Fibroblast of lung (primary cell): ENCODE results near the gene ACTL6B. TPM values are rescaled to one million over a fixed set of nuclear protein-coding genes. Genes with fewer than 3 reads are reported as not detected.

Experiments used
- DNase-seq, 2 donors: peaks; one replicate each; pipeline versions ENCODE4 v3.0.0 to v3.0.0-alpha.2; 2010; ENCODE audit warnings: low read depth in 2 of 2
- H2AFZ ChIP-seq: 2 replicates; pipeline ENCODE4 v1.5.1; 2012; ENCODE audit warnings: low read length, control low read depth, inconsistent platforms
- H3K27ac ChIP-seq: 2 replicates; pipeline ENCODE4 v1.5.1; 2011; ENCODE audit warnings: low read length, control low read depth; ENCODE audit not compliant: insufficient read depth
- H3K27me3 ChIP-seq: 2 replicates; pipeline ENCODE4 v1.5.1; 2011; ENCODE audit warnings: mild to moderate bottlenecking, low read length; ENCODE audit not compliant: control insufficient read depth, insufficient read depth
- H3K36me3 ChIP-seq: 2 replicates; pipeline ENCODE4 v1.5.1; 2011; ENCODE audit warnings: low read length; ENCODE audit not compliant: control insufficient read depth, insufficient read depth
- H3K4me1 ChIP-seq: 2 replicates; pipeline ENCODE4 v1.5.1; 2011; ENCODE audit warnings: low read length; ENCODE audit not compliant: control insufficient read depth, insufficient read depth; ENCODE audit errors: extremely low read depth
- H3K4me2 ChIP-seq: 2 replicates; pipeline ENCODE4 v1.5.1; 2011; ENCODE audit warnings: low read length, control low read depth; ENCODE audit not compliant: insufficient read depth; ENCODE audit errors: extremely low read depth
- H3K4me3 ChIP-seq, 4 experiments: fragments of 200-600 bp in 1 of 4; sonication (generic) in 1 of 4; replicated peaks in 1 of 4; 2 replicates each; pipeline ENCODE4 v1.5.1; 2011 to 2016; ENCODE audit warnings: low read length in 4 of 4, low read depth in 3 of 4, mild to moderate bottlenecking in 3 of 4, control low read depth in 2 of 4, inconsistent platforms in 1 of 4, mixed read lengths in 1 of 4; ENCODE audit not compliant: insufficient read depth in 1 of 4; ENCODE audit errors: control extremely low read depth in 1 of 4
- H3K79me2 ChIP-seq: 2 replicates; pipeline ENCODE4 v1.5.1; 2012; ENCODE audit warnings: mild to moderate bottlenecking, low read length, inconsistent platforms; ENCODE audit not compliant: control insufficient read depth, insufficient read depth
- H3K9ac ChIP-seq: 2 replicates; pipeline ENCODE4 v1.5.1; 2011; ENCODE audit warnings: mild to moderate bottlenecking, low read length, control low read depth; ENCODE audit not compliant: insufficient read depth
- H3K9me3 ChIP-seq: 2 replicates; pipeline ENCODE4 v1.5.1; 2012; ENCODE audit warnings: low read depth, low read length; ENCODE audit not compliant: control insufficient read depth, insufficient read depth
- H4K20me1 ChIP-seq: 2 replicates; pipeline ENCODE4 v1.5.1; 2011; ENCODE audit warnings: low read length; ENCODE audit not compliant: control insufficient read depth, insufficient read depth; ENCODE audit errors: extremely low read depth
- EZH2 ChIP-seq: IDR thresholded peaks from 2 replicates; pipeline ENCODE4 v1.5.1; 2012; ENCODE audit warnings: low read length, control low read depth, mild to moderate bottlenecking; ENCODE audit errors: missing control alignments
- polyA plus RNA-seq, 2 donors: library from polyadenylated mRNA; depleted of rRNA in 1 of 2; stranded (reverse) in 1 of 2; unstranded in 1 of 2; fragments of >200 nt; gene quantifications; 2 replicates each; pipeline ENCODE4 v1.2.1, GENCODE V29; 2011 to 2012; ENCODE audit warnings: missing spikeins in 1 of 2
- total RNA-seq: library from RNA; depleted of rRNA; stranded (reverse); fragments of >200 nt; gene quantifications from 2 replicates; pipeline ENCODE4 v1.2.1, GENCODE V29; 2014
- TF ChIP-seq, protein P1 (sequence below), 2 donors: IDR thresholded peaks in 1 of 2; conservative IDR thresholded peaks in 1 of 2; 1 replicate in 1 of 2; 2 replicates in 1 of 2; pipeline ENCODE4 v1.5.1; 2011 to 2012; ENCODE audit warnings: low read length in 2 of 2, control low read depth in 1 of 2, inconsistent platforms in 1 of 2, low read depth in 1 of 2, mild to moderate bottlenecking in 1 of 2

Gene ACTL6B
- total and polyA plus RNA-seq, 2 donors (not counting 1 experiment from before 2014, with no cell fraction given) = not detected

GRCh38 chr7:100599911-100600729, 56.1 kb downstream of the ACTL6B start:
- Histone ChIP-seq H3K36me3 (peaks cover 2% of the 10 kb centered on the region), H3K27me3 (no peaks in the 10 kb centered on the region), H3K79me2 (peaks cover 16% of the 10 kb centered on the region), H3K4me3 (no peak overlapping the region), H3K4me1 (peaks cover 2% of the 10 kb centered on the region), H3K9ac (no peak overlapping the region), H3K27ac (no peak overlapping the region), H3K9me3 (no peaks in the 10 kb centered on the region), H3K4me2 (no peak overlapping the region), H4K20me1 (no peaks in the 10 kb centered on the region), H2AFZ (no peak overlapping the region)
- TF ChIP-seq, protein P1, sequence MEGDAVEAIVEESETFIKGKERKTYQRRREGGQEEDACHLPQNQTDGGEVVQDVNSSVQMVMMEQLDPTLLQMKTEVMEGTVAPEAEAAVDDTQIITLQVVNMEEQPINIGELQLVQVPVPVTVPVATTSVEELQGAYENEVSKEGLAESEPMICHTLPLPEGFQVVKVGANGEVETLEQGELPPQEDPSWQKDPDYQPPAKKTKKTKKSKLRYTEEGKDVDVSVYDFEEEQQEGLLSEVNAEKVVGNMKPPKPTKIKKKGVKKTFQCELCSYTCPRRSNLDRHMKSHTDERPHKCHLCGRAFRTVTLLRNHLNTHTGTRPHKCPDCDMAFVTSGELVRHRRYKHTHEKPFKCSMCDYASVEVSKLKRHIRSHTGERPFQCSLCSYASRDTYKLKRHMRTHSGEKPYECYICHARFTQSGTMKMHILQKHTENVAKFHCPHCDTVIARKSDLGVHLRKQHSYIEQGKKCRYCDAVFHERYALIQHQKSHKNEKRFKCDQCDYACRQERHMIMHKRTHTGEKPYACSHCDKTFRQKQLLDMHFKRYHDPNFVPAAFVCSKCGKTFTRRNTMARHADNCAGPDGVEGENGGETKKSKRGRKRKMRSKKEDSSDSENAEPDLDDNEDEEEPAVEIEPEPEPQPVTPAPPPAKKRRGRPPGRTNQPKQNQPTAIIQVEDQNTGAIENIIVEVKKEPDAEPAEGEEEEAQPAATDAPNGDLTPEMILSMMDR (conservative IDR thresholded peaks at IDR 0.05 in 1 of 2, IDR thresholded peaks at IDR 0.05 in 1 of 2; ENCODE audit: low read depth in 1 of 2, low read length in 2 of 2) = no peak
- TF ChIP-seq EZH2 = no peak
- DNase-seq = no peak

DNA sequence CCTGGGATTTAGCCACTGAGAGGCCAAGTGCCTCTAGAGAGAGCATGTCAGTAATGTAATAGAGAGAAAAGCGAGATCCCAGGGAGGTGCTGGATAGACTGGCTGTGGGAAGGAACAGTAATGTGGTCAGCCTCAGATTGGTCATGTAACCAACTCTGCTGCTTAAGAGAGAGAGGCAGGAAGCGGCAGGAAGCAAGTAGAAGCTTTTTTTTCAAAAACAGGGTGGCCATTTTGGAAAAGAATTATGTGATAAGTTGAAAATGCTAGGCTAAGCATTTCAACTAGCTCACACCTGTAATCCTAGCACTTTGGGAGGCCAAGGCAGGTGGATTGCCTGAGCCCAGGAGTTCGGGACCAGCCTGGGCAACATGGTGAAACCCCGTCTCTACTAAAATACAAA, 57.8 kb downstream of the ACTL6B start:
- no peaks in the 10 kb centered on the region for H3K9me3 ChIP-seq
- H3K27ac ChIP-seq = no peak overlapping the region
- H3K4me3 ChIP-seq = no peak overlapping the region
- H4K20me1 ChIP-seq = no peaks in the 10 kb centered on the region
- H3K79me2 ChIP-seq = peaks cover 11% of the 10 kb centered on the region
- peak in 1 of 2 donors; percentile 52 for DNase-seq
- no peak overlapping the region for H2AFZ ChIP-seq
- H3K36me3 ChIP-seq = no peaks in the 10 kb centered on the region
- H3K9ac ChIP-seq = no peak overlapping the region
- H3K4me2 ChIP-seq = no peak overlapping the region
- H3K27me3 ChIP-seq = no peaks in the 10 kb centered on the region
- H3K4me1 ChIP-seq = peaks cover 2% of the 10 kb centered on the region
- TF ChIP-seq EZH2 = no peak
- TF ChIP-seq, protein P1 (conservative IDR thresholded peaks at IDR 0.05 in 1 of 2, IDR thresholded peaks at IDR 0.05 in 1 of 2; ENCODE audit: low read depth in 1 of 2, low read length in 2 of 2) = no peak

DNA sequence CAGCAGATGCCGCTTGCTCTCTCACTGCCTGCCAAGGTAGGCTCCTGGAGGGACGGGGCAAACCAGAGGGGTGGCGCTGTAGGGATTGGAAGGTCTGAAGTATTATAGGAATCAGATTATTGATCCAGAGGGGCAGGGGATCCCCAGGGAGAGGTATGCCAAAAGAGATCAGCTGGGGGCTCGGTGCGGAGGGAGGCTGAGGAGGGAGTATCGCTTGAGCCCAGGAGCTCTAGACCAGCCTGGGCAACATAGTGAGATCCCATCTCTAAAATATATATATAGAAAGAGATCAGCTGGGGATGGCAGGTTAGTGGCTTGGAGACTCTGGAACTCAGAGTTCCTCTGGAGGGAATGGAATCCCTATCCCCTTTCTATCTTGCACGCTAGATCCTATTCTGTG, 61.1 kb downstream of the ACTL6B start:
- H3K4me1 ChIP-seq = peaks cover 1% of the 10 kb centered on the region
- no peak overlapping the region for H3K4me2 ChIP-seq
- no peak for DNase-seq
- H3K4me3 ChIP-seq = no peak overlapping the region
- H3K9ac ChIP-seq = no peak overlapping the region
- TF ChIP-seq EZH2 = no peak
- no peak overlapping the region for H3K27ac ChIP-seq
- H4K20me1 ChIP-seq = no peaks in the 10 kb centered on the region
- H3K79me2 ChIP-seq = no peaks in the 10 kb centered on the region
- H2AFZ ChIP-seq = no peak overlapping the region
- no peaks in the 10 kb centered on the region for H3K36me3 ChIP-seq
- H3K27me3 ChIP-seq = no peaks in the 10 kb centered on the region
- H3K9me3 ChIP-seq = no peaks in the 10 kb centered on the region

Other genes starting within 250 kb of the ACTL6B start
- gene ZCWPW1, start 227.7 kb downstream of the ACTL6B start, total RNA-seq = 2.8 and 4.1 TPM in 2 replicates
- 0.64 and 1.1 TPM in 2 replicates for gene ZCWPW1, start 227.7 kb downstream of the ACTL6B start, polyA plus RNA-seq
- gene MEPCE, start 226.6 kb downstream of the ACTL6B start, total RNA-seq = 24.4 and 26.6 TPM in 2 replicates
- 11.4 and 17.6 TPM in 2 replicates for gene MEPCE, start 226.6 kb downstream of the ACTL6B start, polyA plus RNA-seq
- 18.2 and 18.3 TPM in 2 replicates for gene PPP1R35, start 220.0 kb downstream of the ACTL6B start, total RNA-seq
- 7.0 and 9.8 TPM in 2 replicates for gene PPP1R35, start 220.0 kb downstream of the ACTL6B start, polyA plus RNA-seq
- under 0.01 and 0.50 TPM in 2 replicates for gene SPACDR, start 192.2 kb downstream of the ACTL6B start, total RNA-seq
- gene SPACDR, start 192.2 kb downstream of the ACTL6B start, polyA plus RNA-seq = 0.25 and 0.60 TPM in 2 replicates
- gene TSC22D4, start 177.2 kb downstream of the ACTL6B start, total RNA-seq = 15.2 and 21.1 TPM in 2 replicates
- 13.2 and 15.3 TPM in 2 replicates for gene TSC22D4, start 177.2 kb downstream of the ACTL6B start, polyA plus RNA-seq
- 0.26 and 0.33 TPM in 2 replicates for gene NYAP1, start 172.5 kb downstream of the ACTL6B start, total RNA-seq
- 0.09 and 0.18 TPM in 2 replicates for gene NYAP1, start 172.5 kb downstream of the ACTL6B start, polyA plus RNA-seq
- gene AGFG2, start 117.2 kb downstream of the ACTL6B start, total RNA-seq = 2.6 and 3.1 TPM in 2 replicates
- gene AGFG2, start 117.2 kb downstream of the ACTL6B start, polyA plus RNA-seq = 2.4 and 3.2 TPM in 2 replicates
- gene SAP25, start 82.5 kb downstream of the ACTL6B start, total RNA-seq = not detected in 2 replicates
- gene SAP25, start 82.5 kb downstream of the ACTL6B start, polyA plus RNA-seq = 0.22 TPM in 1 of 2 replicates, not detected in the other
- 5.6 and 7.3 TPM in 2 replicates for gene LRCH4, start 70.3 kb downstream of the ACTL6B start, total RNA-seq
- 9.6 and 11.6 TPM in 2 replicates for gene LRCH4, start 70.3 kb downstream of the ACTL6B start, polyA plus RNA-seq
- gene FBXO24, start 70.1 kb downstream of the ACTL6B start, total RNA-seq = 0.33 and 0.51 TPM in 2 replicates
- 0.23 and 0.32 TPM in 2 replicates for gene FBXO24, start 70.1 kb downstream of the ACTL6B start, polyA plus RNA-seq
- 116 and 128 TPM in 2 replicates for gene PCOLCE, start 54.1 kb downstream of the ACTL6B start, total RNA-seq
- gene PCOLCE, start 54.1 kb downstream of the ACTL6B start, polyA plus RNA-seq = 176 and 211 TPM in 2 replicates
- gene MOSPD3, start 43.9 kb downstream of the ACTL6B start, total RNA-seq = 3.9 and 5.9 TPM in 2 replicates
- 12.8 and 13.8 TPM in 2 replicates for gene MOSPD3, start 43.9 kb downstream of the ACTL6B start, polyA plus RNA-seq
- under 0.01 TPM in 1 of 2 replicates, not detected in the other for gene TFR2, start 14.9 kb downstream of the ACTL6B start, total RNA-seq
- 0.08 and 0.16 TPM in 2 replicates for gene TFR2, start 14.9 kb downstream of the ACTL6B start, polyA plus RNA-seq
- 64.5 and 85.2 TPM in 2 replicates for gene GNB2, start 17.3 kb upstream of the ACTL6B start, total RNA-seq
- gene GNB2, start 17.3 kb upstream of the ACTL6B start, polyA plus RNA-seq = 145 and 170 TPM in 2 replicates
- 14.4 and 15.9 TPM in 2 replicates for gene GIGYF1, start 37.8 kb upstream of the ACTL6B start, total RNA-seq
- 3.8 and 4.0 TPM in 2 replicates for gene GIGYF1, start 37.8 kb upstream of the ACTL6B start, polyA plus RNA-seq
- gene POP7, start 49.7 kb upstream of the ACTL6B start, total RNA-seq = 31.1 and 31.9 TPM in 2 replicates
- gene POP7, start 49.7 kb upstream of the ACTL6B start, polyA plus RNA-seq = 19.4 and 22.9 TPM in 2 replicates
- gene EPO, start 64.0 kb upstream of the ACTL6B start, total RNA-seq = not detected in 2 replicates
- gene EPO, start 64.0 kb upstream of the ACTL6B start, polyA plus RNA-seq = not detected in 2 replicates
- not detected in 2 replicates for gene ZAN, start 77.1 kb upstream of the ACTL6B start, total RNA-seq
- gene ZAN, start 77.1 kb upstream of the ACTL6B start, polyA plus RNA-seq = not detected in 2 replicates
- 75.8 and 98.8 TPM in 2 replicates for gene EPHB4, start 171.1 kb upstream of the ACTL6B start, total RNA-seq
- gene EPHB4, start 171.1 kb upstream of the ACTL6B start, polyA plus RNA-seq = 28.5 and 36.0 TPM in 2 replicates
- 13.4 and 18.5 TPM in 2 replicates for gene SLC12A9, start 196.3 kb upstream of the ACTL6B start, total RNA-seq
- 6.6 and 7.1 TPM in 2 replicates for gene SLC12A9, start 196.3 kb upstream of the ACTL6B start, polyA plus RNA-seq
- 61.9 and 96.1 TPM in 2 replicates for gene TRIP6, start 210.9 kb upstream of the ACTL6B start, total RNA-seq
- 76.2 and 89.8 TPM in 2 replicates for gene TRIP6, start 210.9 kb upstream of the ACTL6B start, polyA plus RNA-seq
- gene SRRT, start 218.7 kb upstream of the ACTL6B start, total RNA-seq = 29.3 and 32.0 TPM in 2 replicates
- gene SRRT, start 218.7 kb upstream of the ACTL6B start, polyA plus RNA-seq = 33.7 and 56.9 TPM in 2 replicates
- 4.0 and 7.7 TPM in 2 replicates for gene UFSP1, start 233.3 kb upstream of the ACTL6B start, total RNA-seq
- gene UFSP1, start 233.3 kb upstream of the ACTL6B start, polyA plus RNA-seq = 0.53 and 1.1 TPM in 2 replicates
- gene ACHE, start 239.4 kb upstream of the ACTL6B start, total RNA-seq = under 0.01 and 0.26 TPM in 2 replicates
- 0.07 and 0.11 TPM in 2 replicates for gene ACHE, start 239.4 kb upstream of the ACTL6B start, polyA plus RNA-seq